A673 (cell line): ENCODE data around the gene PSENEN. TPM values are rescaled to one million over a fixed set of nuclear protein-coding genes. Genes with fewer than 3 reads are reported as not detected.

ENCODE experiments used
- BruUV-seq: library from RNA; stranded (reverse); fragments of 400-500 nt; replicated peaks from 2 replicates; lab custom pipeline; 2021; lab: Mats Ljungman, UMichigan
- CTCF ChIA-PET: fragments of 300-600 bp; sonication (Branson Sonifier 250); formaldehyde crosslinking; loops from one replicate; lab custom pipeline; 2022; ENCODE audit warnings: antibody characterized with exemption; lab: Charles Lee
- POLR2A ChIA-PET: fragments of 300-600 bp; sonication (Branson Sonifier 250); formaldehyde crosslinking; loops from one replicate; lab custom pipeline; 2022; ENCODE audit warnings: antibody characterized with exemption; ENCODE audit not compliant: low non-redundant PET; lab: Charles Lee
- DNase-seq: peaks from one replicate; pipeline ENCODE4 v3.0.0-alpha.2; 2015; ENCODE audit warnings: low spot score
- H3K27ac ChIP-seq: fragments of 200-600 bp; sonication (generic); 2 replicates; pipeline ENCODE4 v1.5.1; 2016; ENCODE audit warnings: mixed run types, low read depth, mild to moderate bottlenecking, mixed read lengths, antibody characterized with exemption, low read length; ENCODE audit not compliant: poor library complexity, severe bottlenecking
- H3K27me3 ChIP-seq: fragments of 200-600 bp; sonication (generic); replicated peaks from 2 replicates; pipeline ENCODE4 v1.6.1; 2017; ENCODE audit warnings: mixed run types, low read depth, mild to moderate bottlenecking, mixed read lengths, antibody characterized with exemption, low read length; ENCODE audit not compliant: insufficient read depth, poor library complexity
- H3K36me3 ChIP-seq: fragments of 200-600 bp; sonication (generic); 2 replicates; pipeline ENCODE4 v1.6.1; 2016; ENCODE audit warnings: mixed run types, mild to moderate bottlenecking, mixed read lengths, antibody characterized with exemption, low read length; ENCODE audit not compliant: insufficient read depth, poor library complexity, severe bottlenecking
- H3K4me1 ChIP-seq: fragments of 200-600 bp; sonication (generic); 2 replicates; pipeline ENCODE4 v1.6.1; 2017; ENCODE audit warnings: mixed run types, mild to moderate bottlenecking, mixed read lengths, antibody characterized with exemption, low read length; ENCODE audit not compliant: insufficient read depth, poor library complexity, severe bottlenecking
- H3K4me3 ChIP-seq: fragments of 200-600 bp; sonication (generic); 2 replicates; pipeline ENCODE4 v1.5.1; 2016; ENCODE audit warnings: low read depth, mixed run types, mild to moderate bottlenecking, mixed read lengths, low read length; ENCODE audit not compliant: poor library complexity, severe bottlenecking
- H3K9me3 ChIP-seq: fragments of 200-600 bp; sonication (generic); 2 replicates; pipeline ENCODE4 v1.6.1; 2016; ENCODE audit warnings: mixed run types, low read depth, mild to moderate bottlenecking, mixed read lengths, antibody characterized with exemption, low read length; ENCODE audit not compliant: poor library complexity, severe bottlenecking
- CTCF ChIP-seq: fragments of 300-800, 200-600 bp; sonication (generic); conservative IDR thresholded peaks from 2 replicates; pipeline ENCODE4 v1.5.1; 2017; ENCODE audit warnings: low read depth, mild to moderate bottlenecking, antibody characterized with exemption, low read length, moderate library complexity, mixed read lengths
- EZH2 ChIP-seq: fragments of 200-600 bp; sonication (generic); IDR thresholded peaks from 2 replicates; pipeline ENCODE4 v1.6.1; 2017; ENCODE audit warnings: borderline replicate concordance, low read depth, mild to moderate bottlenecking, mixed read lengths, antibody characterized with exemption, low read length; ENCODE audit not compliant: poor library complexity, severe bottlenecking
- intact Hi-C: fragments of 100-400 bp; cut with micrococcal nuclease; formaldehyde crosslinking; loops from one replicate; pipeline ENCODE4 v1.10.0; 2022; ENCODE audit not compliant: unreplicated experiment
- total RNA-seq: library from RNA; stranded (reverse); gene quantifications from 2 replicates; pipeline ENCODE4 v1.2.3, GENCODE V29; 2021

Gene PSENEN
- total RNA-seq, 1 experiment from 2014 or later: 58.8 TPM

GRCh38 chr19:35734273-35734672 lies 11.2 kb upstream of the PSENEN start:
- H3K27ac ChIP-seq: no peak overlapping the region
- no TSS peak for BruUV-seq
- no peak for DNase-seq
- no peak overlapping the region for H3K4me3 ChIP-seq
- H3K9me3 ChIP-seq: no peaks in the 10 kb centered on the region
- no peaks in the 10 kb centered on the region for H3K4me1 ChIP-seq
- intact Hi-C loops: no loop called here
- POLR2A ChIA-PET: no interaction called here
- no peak for TF ChIP-seq CTCF
- CTCF ChIA-PET: no interaction called here
- H3K36me3 ChIP-seq: peaks cover 81% of the 10 kb centered on the region
- no peaks in the 10 kb centered on the region for H3K27me3 ChIP-seq

GRCh38 chr19:35734889-35735288 lies 10.6 kb upstream of the PSENEN start:
- TF ChIP-seq CTCF (no peak), EZH2 (no peak)
- no peak for DNase-seq
- Histone ChIP-seq H3K27ac (no peak overlapping the region), H3K9me3 (no peaks in the 10 kb centered on the region), H3K4me1 (no peaks in the 10 kb centered on the region), H3K4me3 (no peak overlapping the region), H3K27me3 (no peaks in the 10 kb centered on the region), H3K36me3 (peaks cover 75% of the 10 kb centered on the region)
- intact Hi-C loops: no loop called here
- no TSS peak for BruUV-seq
- POLR2A ChIA-PET: no interaction called here
- CTCF ChIA-PET: no interaction called here

GRCh38 chr19:35736913-35737886 lies 8.3 kb upstream of the PSENEN start:
- H3K36me3 ChIP-seq: peaks cover 52% of the 10 kb centered on the region
- POLR2A ChIA-PET: interaction anchor here (0.6 kb wide), 1 partner anchor 89 kb away, joined by 4 read pairs; the partner anchor contains the start of gene COX6B1

More at GRCh38 chr19:35736913-35737886, 8.3 kb upstream of the PSENEN start:
- Histone ChIP-seq H3K9me3 (no peaks in the 10 kb centered on the region), H3K27ac (no peak overlapping the region), H3K4me1 (no peaks in the 10 kb centered on the region), H3K4me3 (no peak overlapping the region), H3K27me3 (no peaks in the 10 kb centered on the region)
- CTCF ChIA-PET: no interaction called here
- no TSS peak for BruUV-seq
- no peak for DNase-seq
- intact Hi-C loops: no loop called here
- TF ChIP-seq EZH2: no peak
- TF ChIP-seq CTCF: no peak
